Measurements from ENCODE around the gene TWNK.

The TWNK gene

DNA sequence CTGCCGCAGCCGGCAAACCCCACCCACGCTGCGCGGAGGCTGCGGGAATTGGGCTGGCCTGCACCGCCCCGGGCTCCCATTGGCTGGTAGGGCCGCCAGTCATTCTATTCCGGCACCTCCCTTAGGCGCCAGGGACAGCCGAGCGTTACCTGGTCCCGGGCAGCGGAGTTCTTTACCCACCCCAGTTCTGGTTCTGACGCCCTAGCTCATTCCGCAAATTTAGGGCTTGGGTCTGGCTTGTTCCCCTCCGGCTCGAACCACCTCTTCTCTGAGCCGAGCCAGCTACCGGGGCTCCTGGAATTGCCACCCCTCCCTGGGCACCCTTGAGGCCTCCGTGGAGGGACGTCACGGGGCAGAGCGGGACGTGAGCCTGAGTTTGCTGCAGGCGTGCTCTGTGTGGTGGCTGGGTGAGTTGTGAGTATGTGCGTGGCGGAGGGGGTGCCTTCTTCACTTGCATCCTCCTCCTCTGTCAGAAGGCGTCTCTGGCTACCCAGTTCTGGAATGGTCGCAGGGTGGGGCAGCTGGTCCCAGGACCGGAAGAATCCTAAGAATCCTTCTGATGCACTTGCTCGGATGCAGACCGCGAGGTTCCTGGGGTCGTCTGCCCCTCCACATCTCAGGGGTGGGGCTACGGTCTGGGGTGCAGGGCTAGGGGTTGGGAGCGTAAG lies 43.9 kb downstream of the TWNK start, which contains the start of the genes PDZD7 and SFXN3:
Gene PDZD7 (minus strand): TSS at position 2 of the 668 bp plus-strand sequence. CDS start 910 bp downstream, outside the sequence.
Gene SFXN3 (plus strand): TSS at position 107 of the 668 bp plus-strand sequence. CDS start 3,461 bp downstream, outside the sequence.
- WGBS, result under 1% methylated on average over 36 of the region's 38 CpGs
- H4K8ac ChIP-seq (ENCODE audit: low read length), result peak within 1 kb of the TSS; percentile 90
- H3K4ac ChIP-seq (ENCODE audit: low read depth in 1 of 2, low read length in 2 of 2), result peak within 1 kb of the TSS; percentile 69 to 88
- H3K9me3 ChIP-seq (ENCODE audit: control insufficient read depth, low read length), result no peaks in the 10 kb centered on the region
- H3K23ac ChIP-seq (ENCODE audit: low read length in 2 of 2), result no peak within 1 kb of the TSS
- H3K27ac ChIP-seq (ENCODE audit: low read length, poor library complexity, severe bottlenecking), result peak within 1 kb of the TSS; percentile 99
- H2BK5ac ChIP-seq (ENCODE audit: low read depth, low read length, poor library complexity, severe bottlenecking), result no peak within 1 kb of the TSS
- peaks cover 24% of the 10 kb centered on the region for H3K4me1 ChIP-seq (ENCODE audit: control insufficient read depth, insufficient read depth, low read depth, low read length)
- H3K4me3 ChIP-seq (ENCODE audit: insufficient read depth in 1 of 2, low read depth in 1 of 2, low read length in 2 of 2), result peak within 1 kb of the TSS; percentile 75 to 97
- peak; percentile 93 for DNase-seq
- H3K18ac ChIP-seq (ENCODE audit: low read depth in 1 of 2, low read length in 2 of 2), result peak within 1 kb of the TSS; percentile 87 to 99
- H2BK15ac ChIP-seq (ENCODE audit: low read depth, poor library complexity, severe bottlenecking), result peak within 1 kb of the TSS; percentile 38
- peaks cover 0 to 14% of the 10 kb centered on the region in 2 experiments for H3K27me3 ChIP-seq (ENCODE audit: control insufficient read depth in 1 of 2, insufficient read depth in 1 of 2, low read length in 2 of 2)
- H2AK5ac ChIP-seq (ENCODE audit: low read length, severe bottlenecking), result no peak within 1 kb of the TSS
- peak within 1 kb of the TSS; percentile 84 for H3K4me2 ChIP-seq (ENCODE audit: low read length, poor library complexity, severe bottlenecking)
- H4K91ac ChIP-seq (ENCODE audit: low read length), result peak within 1 kb of the TSS; percentile 83
- H3K9ac ChIP-seq (ENCODE audit: low read length), result peak within 1 kb of the TSS; percentile 99
- H3K79me1 ChIP-seq (replicated peaks; ENCODE audit: low read length, poor library complexity, severe bottlenecking), result peaks cover 19% of the 10 kb centered on the region
- H3K36me3 ChIP-seq (ENCODE audit: control insufficient read depth in 1 of 2, insufficient read depth in 2 of 2, low read depth in 1 of 2, low read length in 2 of 2), result peaks cover 18 to 19% of the 10 kb centered on the region in 2 experiments
- peak within 1 kb of the TSS in 1 of 2 experiments; percentile 53 for H2BK12ac ChIP-seq (ENCODE audit: low read length in 2 of 2)
- H2BK120ac ChIP-seq (ENCODE audit: low read depth, low read length), result peak within 1 kb of the TSS; percentile 86
- peak within 1 kb of the TSS; percentile 79 for H2AFZ ChIP-seq (ENCODE audit: low read depth, low read length)
- H3K14ac ChIP-seq (ENCODE audit: low read length in 2 of 2), result peak within 1 kb of the TSS in 1 of 2 experiments; percentile 56

DNA sequence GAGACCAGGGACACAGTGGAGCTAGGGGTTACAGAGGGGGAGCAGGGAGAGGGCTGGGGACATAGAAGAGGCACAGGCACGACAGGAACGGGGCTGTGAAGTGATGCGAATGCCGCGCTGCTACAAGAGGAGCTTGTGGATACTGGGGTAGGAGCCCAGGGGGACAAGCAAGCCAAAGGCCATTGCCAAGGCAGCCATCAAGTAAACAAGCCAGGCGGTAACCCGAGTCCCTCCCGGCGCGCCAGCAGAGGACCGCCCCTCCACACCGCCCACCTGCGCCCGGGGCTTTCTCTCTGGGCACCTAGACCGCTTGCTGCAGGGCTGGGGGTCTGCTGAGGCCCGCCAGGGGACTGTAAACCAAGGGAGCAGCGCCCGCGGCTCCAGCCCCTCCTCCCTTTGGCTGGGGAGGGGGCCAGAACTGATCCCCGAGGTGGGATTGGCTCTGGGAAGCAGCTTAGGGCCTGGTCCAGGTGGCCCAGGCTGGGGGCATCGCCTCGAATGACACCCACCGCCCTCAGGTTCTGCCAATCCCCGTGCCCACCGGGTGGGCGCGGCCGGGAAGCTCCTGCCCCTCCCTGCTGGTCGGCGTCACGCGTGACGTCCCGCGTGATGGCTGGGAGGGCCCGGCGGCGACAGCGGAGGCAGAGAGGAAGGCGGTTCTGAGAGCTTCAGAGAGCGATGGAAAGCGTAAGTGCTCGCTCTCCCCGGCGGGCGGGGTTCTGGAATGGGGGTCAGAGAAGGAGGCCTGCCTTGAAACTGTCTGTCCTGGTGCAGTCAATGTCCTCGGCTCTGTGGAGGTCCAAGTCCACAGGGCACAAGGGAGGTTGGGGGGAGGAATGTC lies 44.7 kb downstream of the TWNK start:
- no peak overlapping the region for H2AFZ ChIP-seq (ENCODE audit: low read depth, low read length)
- peak; percentile 88 for DNase-seq
- peak overlapping the region; percentile 97 to 99 for H3K4ac ChIP-seq (ENCODE audit: low read depth in 1 of 2, low read length in 2 of 2)
- under 1% methylated on average over 47 of the region's 47 CpGs for WGBS
- peak overlapping the region; percentile 83 for H2BK15ac ChIP-seq (ENCODE audit: low read depth, poor library complexity, severe bottlenecking)
- peaks cover 26 to 27% of the 10 kb centered on the region in 2 experiments for H3K36me3 ChIP-seq (ENCODE audit: control insufficient read depth in 1 of 2, insufficient read depth in 2 of 2, low read depth in 1 of 2, low read length in 2 of 2)
- H3K9me3 ChIP-seq (ENCODE audit: control insufficient read depth, low read length), result no peaks in the 10 kb centered on the region
- H2BK120ac ChIP-seq (ENCODE audit: low read depth, low read length), result peak overlapping the region; percentile 90
- peak overlapping the region; percentile 97 for H4K8ac ChIP-seq (ENCODE audit: low read length)
- peak overlapping the region; percentile 65 to 84 for H3K23ac ChIP-seq (ENCODE audit: low read length in 2 of 2)
- H2BK5ac ChIP-seq (ENCODE audit: low read depth, low read length, poor library complexity, severe bottlenecking), result peak overlapping the region; percentile 75
- peak overlapping the region; percentile 75 to 97 for H3K4me3 ChIP-seq (ENCODE audit: insufficient read depth in 1 of 2, low read depth in 1 of 2, low read length in 2 of 2)
- peak overlapping the region; percentile 98 for H4K91ac ChIP-seq (ENCODE audit: low read length)
- H3K14ac ChIP-seq (ENCODE audit: low read length in 2 of 2), result peak overlapping the region in 1 of 2 experiments; percentile 94
- H2BK12ac ChIP-seq (ENCODE audit: low read length in 2 of 2), result peak overlapping the region; percentile 87 to 93
- peaks cover 26% of the 10 kb centered on the region for H3K79me1 ChIP-seq (replicated peaks; ENCODE audit: low read length, poor library complexity, severe bottlenecking)
- peak overlapping the region; percentile 84 for H3K4me2 ChIP-seq (ENCODE audit: low read length, poor library complexity, severe bottlenecking)
- H3K27ac ChIP-seq (ENCODE audit: low read length, poor library complexity, severe bottlenecking), result peak overlapping the region; percentile 99
- peak overlapping the region; percentile 99 for H3K9ac ChIP-seq (ENCODE audit: low read length)
- peaks cover 22% of the 10 kb centered on the region for H3K4me1 ChIP-seq (ENCODE audit: control insufficient read depth, insufficient read depth, low read depth, low read length)
- H3K27me3 ChIP-seq (ENCODE audit: control insufficient read depth in 1 of 2, insufficient read depth in 1 of 2, low read length in 2 of 2), result peaks cover 0 to 12% of the 10 kb centered on the region in 2 experiments
- H2AK5ac ChIP-seq (ENCODE audit: low read length, severe bottlenecking), result peak overlapping the region; percentile 38
- H3K18ac ChIP-seq (ENCODE audit: low read depth in 1 of 2, low read length in 2 of 2), result peak overlapping the region; percentile 97 to 99

DNA sequence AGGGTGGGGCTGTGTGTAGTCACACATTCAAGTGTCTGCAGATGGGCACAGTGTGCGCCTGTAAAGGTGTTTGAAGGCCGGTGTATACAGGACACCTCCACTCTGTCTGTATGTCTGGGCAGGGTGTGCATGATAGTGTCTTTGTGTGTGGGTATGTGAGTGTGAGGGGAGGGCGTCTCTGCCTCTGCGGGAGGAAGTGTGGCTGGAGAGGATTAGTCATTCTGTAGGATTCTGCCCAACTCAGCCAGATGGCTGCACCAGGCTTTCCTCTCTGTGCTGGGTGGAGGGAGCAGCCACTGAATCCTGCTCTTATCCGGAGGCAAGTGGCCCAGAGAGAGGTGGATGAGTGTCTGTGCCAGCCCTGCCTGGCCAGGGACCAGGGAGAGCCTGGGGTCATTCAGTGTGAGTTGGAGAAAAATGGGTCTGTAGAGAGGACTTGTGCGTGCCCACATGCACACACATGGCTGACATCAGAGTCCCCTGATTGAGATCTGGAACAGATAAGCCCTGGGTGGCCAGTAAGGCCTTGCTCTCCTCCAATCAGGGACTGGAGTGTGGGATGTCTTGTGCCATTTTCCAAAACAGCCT lies 45.4 kb downstream of the TWNK start:
- Histone ChIP-seq H2BK15ac (ENCODE audit: low read depth, poor library complexity, severe bottlenecking) (peak overlapping the region; percentile 83), H3K14ac (ENCODE audit: low read length in 2 of 2) (peak overlapping the region in 1 of 2 experiments; percentile 94), H3K79me1 (replicated peaks; ENCODE audit: low read length, poor library complexity, severe bottlenecking) (peaks cover 30% of the 10 kb centered on the region), H4K91ac (ENCODE audit: low read length) (peak overlapping the region; percentile 98), H2BK120ac (ENCODE audit: low read depth, low read length) (peak overlapping the region; percentile 90), H2AFZ (ENCODE audit: low read depth, low read length) (no peak overlapping the region), H3K9me3 (ENCODE audit: control insufficient read depth, low read length) (no peaks in the 10 kb centered on the region), H3K27ac (ENCODE audit: low read length, poor library complexity, severe bottlenecking) (peak overlapping the region; percentile 99), H3K4me3 (ENCODE audit: insufficient read depth in 1 of 2, low read depth in 1 of 2, low read length in 2 of 2) (peak overlapping the region; percentile 75 to 97), H3K27me3 (ENCODE audit: control insufficient read depth in 1 of 2, insufficient read depth in 1 of 2, low read length in 2 of 2) (peaks cover 0 to 12% of the 10 kb centered on the region in 2 experiments), H3K23ac (ENCODE audit: low read length in 2 of 2) (peak overlapping the region; percentile 65 to 84), H2AK5ac (ENCODE audit: low read length, severe bottlenecking) (peak overlapping the region; percentile 38), H3K9ac (ENCODE audit: low read length) (peak overlapping the region; percentile 99), H2BK5ac (ENCODE audit: low read depth, low read length, poor library complexity, severe bottlenecking) (peak overlapping the region; percentile 75), H4K8ac (ENCODE audit: low read length) (peak overlapping the region; percentile 97), H3K4me2 (ENCODE audit: low read length, poor library complexity, severe bottlenecking) (peak overlapping the region; percentile 84), H3K4me1 (ENCODE audit: control insufficient read depth, insufficient read depth, low read depth, low read length) (peaks cover 22% of the 10 kb centered on the region), H3K36me3 (ENCODE audit: control insufficient read depth in 1 of 2, insufficient read depth in 2 of 2, low read depth in 1 of 2, low read length in 2 of 2) (peaks cover 33 to 34% of the 10 kb centered on the region in 2 experiments), H2BK12ac (ENCODE audit: low read length in 2 of 2) (peak overlapping the region; percentile 87 to 93), H3K18ac (ENCODE audit: low read depth in 1 of 2, low read length in 2 of 2) (peak overlapping the region; percentile 97 to 99), H3K4ac (ENCODE audit: low read depth in 1 of 2, low read length in 2 of 2) (peak overlapping the region; percentile 97 to 99)
- DNase-seq, result peak; percentile 96
- WGBS, result 2% methylated on average over 6 of the region's 6 CpGs

Data from mesenchymal stem cell (in vitro differentiated cells and primary cell).